A673 (cell line): ENCODE data around the gene SLCO3A1. TPM values are rescaled to one million over a fixed set of nuclear protein-coding genes. Genes with fewer than 3 reads are reported as not detected.

Experiments used
- BruUV-seq: library from RNA; stranded (reverse); fragments of 400-500 nt; replicated peaks from 2 replicates; lab custom pipeline; 2021; lab: Mats Ljungman, UMichigan
- CTCF ChIA-PET: fragments of 300-600 bp; sonication (Branson Sonifier 250); formaldehyde crosslinking; loops from one replicate; lab custom pipeline; 2022; ENCODE audit warnings: antibody characterized with exemption; lab: Charles Lee
- POLR2A ChIA-PET: fragments of 300-600 bp; sonication (Branson Sonifier 250); formaldehyde crosslinking; loops from one replicate; lab custom pipeline; 2022; ENCODE audit warnings: antibody characterized with exemption; ENCODE audit not compliant: low non-redundant PET; lab: Charles Lee
- DNase-seq: peaks from one replicate; pipeline ENCODE4 v3.0.0-alpha.2; 2015; ENCODE audit warnings: low spot score
- H3K27ac ChIP-seq: fragments of 200-600 bp; sonication (generic); 2 replicates; pipeline ENCODE4 v1.5.1; 2016; ENCODE audit warnings: mixed run types, low read depth, mild to moderate bottlenecking, mixed read lengths, antibody characterized with exemption, low read length; ENCODE audit not compliant: poor library complexity, severe bottlenecking
- H3K27me3 ChIP-seq: fragments of 200-600 bp; sonication (generic); replicated peaks from 2 replicates; pipeline ENCODE4 v1.6.1; 2017; ENCODE audit warnings: mixed run types, low read depth, mild to moderate bottlenecking, mixed read lengths, antibody characterized with exemption, low read length; ENCODE audit not compliant: insufficient read depth, poor library complexity
- H3K36me3 ChIP-seq: fragments of 200-600 bp; sonication (generic); 2 replicates; pipeline ENCODE4 v1.6.1; 2016; ENCODE audit warnings: mixed run types, mild to moderate bottlenecking, mixed read lengths, antibody characterized with exemption, low read length; ENCODE audit not compliant: insufficient read depth, poor library complexity, severe bottlenecking
- H3K4me1 ChIP-seq: fragments of 200-600 bp; sonication (generic); 2 replicates; pipeline ENCODE4 v1.6.1; 2017; ENCODE audit warnings: mixed run types, mild to moderate bottlenecking, mixed read lengths, antibody characterized with exemption, low read length; ENCODE audit not compliant: insufficient read depth, poor library complexity, severe bottlenecking
- H3K4me3 ChIP-seq: fragments of 200-600 bp; sonication (generic); 2 replicates; pipeline ENCODE4 v1.5.1; 2016; ENCODE audit warnings: low read depth, mixed run types, mild to moderate bottlenecking, mixed read lengths, low read length; ENCODE audit not compliant: poor library complexity, severe bottlenecking
- H3K9me3 ChIP-seq: fragments of 200-600 bp; sonication (generic); 2 replicates; pipeline ENCODE4 v1.6.1; 2016; ENCODE audit warnings: mixed run types, low read depth, mild to moderate bottlenecking, mixed read lengths, antibody characterized with exemption, low read length; ENCODE audit not compliant: poor library complexity, severe bottlenecking
- EZH2 ChIP-seq: fragments of 200-600 bp; sonication (generic); IDR thresholded peaks from 2 replicates; pipeline ENCODE4 v1.6.1; 2017; ENCODE audit warnings: borderline replicate concordance, low read depth, mild to moderate bottlenecking, mixed read lengths, antibody characterized with exemption, low read length; ENCODE audit not compliant: poor library complexity, severe bottlenecking
- intact Hi-C: fragments of 100-400 bp; cut with micrococcal nuclease; formaldehyde crosslinking; loops from one replicate; pipeline ENCODE4 v1.10.0; 2022; ENCODE audit not compliant: unreplicated experiment
- total RNA-seq: library from RNA; stranded (reverse); gene quantifications from 2 replicates; pipeline ENCODE4 v1.2.3, GENCODE V29; 2021
- TF ChIP-seq, protein P1 (sequence below): fragments of 300-800, 200-600 bp; sonication (generic); conservative IDR thresholded peaks from 2 replicates; pipeline ENCODE4 v1.5.1; 2017; ENCODE audit warnings: low read depth, mild to moderate bottlenecking, antibody characterized with exemption, low read length, moderate library complexity, mixed read lengths

The SLCO3A1 gene
- total RNA-seq, 1 experiment from 2014 or later = 16.6 TPM

DNA sequence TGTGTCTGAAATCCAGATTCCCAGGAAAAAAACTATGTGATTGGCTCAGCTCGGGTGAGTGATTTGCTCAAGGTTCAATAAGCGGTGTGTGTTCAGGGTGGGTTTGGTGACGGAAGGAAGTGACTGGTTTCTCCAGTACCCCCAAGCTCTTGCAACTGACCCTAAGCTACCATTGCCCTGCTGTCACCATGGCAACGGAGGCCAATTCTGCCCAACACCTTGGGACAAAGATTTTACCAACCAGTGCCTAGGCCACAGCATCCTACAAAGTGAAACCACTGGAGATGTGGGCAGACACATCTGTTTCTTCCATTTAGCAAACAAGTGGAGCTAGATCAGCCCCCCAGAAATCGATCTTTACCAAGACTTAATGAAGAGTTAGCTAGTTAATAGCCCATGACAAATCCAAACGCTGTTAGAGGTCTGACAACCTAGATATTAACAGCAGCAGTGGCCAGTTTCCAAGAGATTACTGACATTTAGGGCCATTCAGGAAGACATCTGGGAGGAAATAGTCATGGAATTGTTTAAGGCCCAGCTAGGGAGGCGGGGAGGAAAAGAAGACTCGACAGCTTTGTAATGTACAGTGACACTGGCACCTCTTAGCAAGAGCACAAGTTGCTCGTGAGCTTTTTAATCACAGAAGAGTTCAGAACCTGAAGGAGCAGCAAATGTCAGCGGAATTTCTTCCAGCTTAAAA is 195.9 kb downstream of the SLCO3A1 start:
- Histone ChIP-seq H3K27ac (no peak overlapping the region), H3K27me3 (no peaks in the 10 kb centered on the region), H3K4me3 (no peak overlapping the region), H3K36me3 (no peaks in the 10 kb centered on the region), H3K9me3 (no peaks in the 10 kb centered on the region), H3K4me1 (no peaks in the 10 kb centered on the region)
- DNase-seq = no peak
- CTCF ChIA-PET = no interaction called here
- TF ChIP-seq, protein P1, sequence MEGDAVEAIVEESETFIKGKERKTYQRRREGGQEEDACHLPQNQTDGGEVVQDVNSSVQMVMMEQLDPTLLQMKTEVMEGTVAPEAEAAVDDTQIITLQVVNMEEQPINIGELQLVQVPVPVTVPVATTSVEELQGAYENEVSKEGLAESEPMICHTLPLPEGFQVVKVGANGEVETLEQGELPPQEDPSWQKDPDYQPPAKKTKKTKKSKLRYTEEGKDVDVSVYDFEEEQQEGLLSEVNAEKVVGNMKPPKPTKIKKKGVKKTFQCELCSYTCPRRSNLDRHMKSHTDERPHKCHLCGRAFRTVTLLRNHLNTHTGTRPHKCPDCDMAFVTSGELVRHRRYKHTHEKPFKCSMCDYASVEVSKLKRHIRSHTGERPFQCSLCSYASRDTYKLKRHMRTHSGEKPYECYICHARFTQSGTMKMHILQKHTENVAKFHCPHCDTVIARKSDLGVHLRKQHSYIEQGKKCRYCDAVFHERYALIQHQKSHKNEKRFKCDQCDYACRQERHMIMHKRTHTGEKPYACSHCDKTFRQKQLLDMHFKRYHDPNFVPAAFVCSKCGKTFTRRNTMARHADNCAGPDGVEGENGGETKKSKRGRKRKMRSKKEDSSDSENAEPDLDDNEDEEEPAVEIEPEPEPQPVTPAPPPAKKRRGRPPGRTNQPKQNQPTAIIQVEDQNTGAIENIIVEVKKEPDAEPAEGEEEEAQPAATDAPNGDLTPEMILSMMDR = no peak
- no peak for TF ChIP-seq EZH2
- intact Hi-C loops = no loop called here
- no TSS peak for BruUV-seq
- POLR2A ChIA-PET = no interaction called here

DNA sequence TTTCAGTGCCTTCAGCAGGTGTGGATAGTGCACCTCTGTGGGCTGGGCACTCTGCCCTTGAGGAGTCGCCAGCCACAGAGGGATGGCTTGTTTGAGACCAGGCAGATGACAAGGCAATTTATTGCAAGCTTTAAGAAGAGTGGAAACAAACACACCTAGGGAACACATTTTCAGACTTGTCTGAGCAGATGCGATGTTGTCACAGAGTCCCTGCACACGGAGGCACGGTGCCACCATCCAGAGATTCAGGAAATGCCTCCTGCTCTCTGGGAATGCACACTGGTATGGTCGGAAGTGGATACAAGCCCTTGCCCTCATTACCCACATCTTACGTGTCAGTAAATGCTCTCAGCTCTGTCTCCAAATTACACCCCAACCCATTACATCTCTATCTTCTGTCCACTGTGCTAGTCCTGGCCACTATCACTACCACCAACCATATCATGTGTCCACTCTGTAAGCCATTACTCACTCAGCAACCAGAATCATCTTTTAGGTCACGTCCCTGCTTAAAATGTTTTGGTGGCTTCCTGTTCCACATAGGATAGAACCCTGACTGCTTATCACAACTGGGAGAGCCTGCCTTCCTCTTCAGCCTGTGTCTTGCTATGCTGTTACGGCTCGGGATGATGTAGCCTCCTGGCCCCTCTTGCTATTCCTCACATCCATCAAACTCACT is 196.9 kb downstream of the SLCO3A1 start:
- Histone ChIP-seq H3K27ac (no peak overlapping the region), H3K9me3 (no peaks in the 10 kb centered on the region), H3K4me3 (no peak overlapping the region), H3K4me1 (no peaks in the 10 kb centered on the region), H3K36me3 (no peaks in the 10 kb centered on the region), H3K27me3 (no peaks in the 10 kb centered on the region)
- no peak for DNase-seq
- TF ChIP-seq, protein P1 = no peak
- no peak for TF ChIP-seq EZH2
- POLR2A ChIA-PET = no interaction called here
- CTCF ChIA-PET = no interaction called here
- BruUV-seq = no TSS peak
- intact Hi-C loops = no loop called here

DNA sequence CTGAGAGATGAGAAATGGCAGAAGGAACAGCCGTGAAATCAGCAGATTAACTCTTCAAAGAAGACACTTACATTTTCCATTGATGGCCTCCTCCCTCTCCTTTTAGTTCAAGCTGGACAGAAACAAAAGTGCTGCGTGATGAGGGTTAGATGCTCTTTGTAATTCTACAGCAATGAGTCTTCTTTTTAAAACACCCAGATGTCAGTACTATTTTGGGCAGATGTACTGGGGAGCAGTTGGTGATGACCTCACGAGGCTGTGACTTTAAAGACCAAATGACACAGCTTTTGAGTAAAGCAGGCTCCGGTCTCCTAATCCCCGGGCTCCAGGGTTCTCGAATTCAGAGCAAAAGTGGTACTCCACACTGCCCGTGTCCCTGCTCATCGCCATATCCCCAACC is 198.2 kb downstream of the SLCO3A1 start:
- ChIA-PET CTCF (no interaction called here), POLR2A (no interaction called here)
- no peaks in the 10 kb centered on the region for H3K27me3 ChIP-seq
- H3K9me3 ChIP-seq = no peaks in the 10 kb centered on the region
- H3K4me1 ChIP-seq = no peaks in the 10 kb centered on the region
- intact Hi-C loops = no loop called here
- TF ChIP-seq EZH2 = no peak
- TF ChIP-seq, protein P1 = no peak
- DNase-seq = no peak
- BruUV-seq = no TSS peak
- no peak overlapping the region for H3K27ac ChIP-seq
- no peaks in the 10 kb centered on the region for H3K36me3 ChIP-seq
- no peak overlapping the region for H3K4me3 ChIP-seq
